GM20000 (cell line): ENCODE results near the gene FSCN2.

Experiments used
- DNase-seq: peaks from one replicate; pipeline ENCODE4 v3.0.0; 2012; ENCODE audit warnings: low spot score
- TF ChIP-seq, protein P1 (sequence below): IDR thresholded peaks from 2 replicates; pipeline ENCODE4 v1.5.1; 2012; ENCODE audit warnings: mild to moderate bottlenecking, control low read depth; ENCODE audit errors: extremely low read depth, missing control alignments

FSCN2 gene

DNA sequence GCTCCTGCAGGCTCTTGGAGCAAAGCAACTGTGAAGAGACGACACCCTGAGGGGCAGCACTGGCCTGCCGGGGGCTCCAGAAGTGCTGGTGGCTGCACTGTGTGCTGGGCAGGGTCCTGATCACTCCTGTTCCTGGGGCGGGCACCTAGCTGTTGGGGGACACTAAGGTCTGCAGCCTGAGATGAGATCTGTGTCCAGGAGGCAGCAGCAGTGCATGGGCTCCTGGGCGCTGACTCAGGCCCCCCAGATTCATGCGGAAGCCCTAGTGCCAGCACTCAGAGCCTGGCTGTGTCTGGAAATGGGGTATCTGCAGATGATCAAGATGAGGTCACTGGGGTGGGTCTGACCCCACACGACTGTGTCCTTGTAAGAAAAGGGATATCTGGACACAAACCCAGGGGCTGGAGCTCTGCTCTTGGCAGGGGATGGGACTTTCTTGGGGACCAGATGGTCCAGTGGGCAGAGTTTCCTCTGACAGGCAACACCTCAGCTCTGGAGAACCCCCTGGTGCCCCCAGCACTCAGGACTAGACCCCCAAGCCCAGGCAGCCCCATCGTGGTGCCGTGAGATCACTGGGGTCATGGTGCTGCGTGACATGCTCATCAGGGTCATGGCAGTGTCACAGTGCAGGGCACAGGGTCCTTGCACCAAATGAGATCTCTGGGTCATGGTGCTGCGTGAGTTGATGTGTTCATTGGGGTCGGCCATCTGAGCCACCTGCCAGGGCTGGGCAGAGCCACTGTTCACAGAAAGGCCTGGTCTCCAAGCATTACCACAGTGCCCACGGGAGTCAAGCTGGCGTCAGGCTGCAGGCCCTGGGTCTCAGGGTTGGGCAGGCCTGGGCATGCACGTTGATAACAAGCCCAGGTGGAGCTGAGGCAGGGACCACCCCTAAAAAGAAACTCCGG, 14.5 kb downstream of the FSCN2 start:
- no peak for DNase-seq
- TF ChIP-seq, protein P1, sequence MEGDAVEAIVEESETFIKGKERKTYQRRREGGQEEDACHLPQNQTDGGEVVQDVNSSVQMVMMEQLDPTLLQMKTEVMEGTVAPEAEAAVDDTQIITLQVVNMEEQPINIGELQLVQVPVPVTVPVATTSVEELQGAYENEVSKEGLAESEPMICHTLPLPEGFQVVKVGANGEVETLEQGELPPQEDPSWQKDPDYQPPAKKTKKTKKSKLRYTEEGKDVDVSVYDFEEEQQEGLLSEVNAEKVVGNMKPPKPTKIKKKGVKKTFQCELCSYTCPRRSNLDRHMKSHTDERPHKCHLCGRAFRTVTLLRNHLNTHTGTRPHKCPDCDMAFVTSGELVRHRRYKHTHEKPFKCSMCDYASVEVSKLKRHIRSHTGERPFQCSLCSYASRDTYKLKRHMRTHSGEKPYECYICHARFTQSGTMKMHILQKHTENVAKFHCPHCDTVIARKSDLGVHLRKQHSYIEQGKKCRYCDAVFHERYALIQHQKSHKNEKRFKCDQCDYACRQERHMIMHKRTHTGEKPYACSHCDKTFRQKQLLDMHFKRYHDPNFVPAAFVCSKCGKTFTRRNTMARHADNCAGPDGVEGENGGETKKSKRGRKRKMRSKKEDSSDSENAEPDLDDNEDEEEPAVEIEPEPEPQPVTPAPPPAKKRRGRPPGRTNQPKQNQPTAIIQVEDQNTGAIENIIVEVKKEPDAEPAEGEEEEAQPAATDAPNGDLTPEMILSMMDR = no peak

DNA sequence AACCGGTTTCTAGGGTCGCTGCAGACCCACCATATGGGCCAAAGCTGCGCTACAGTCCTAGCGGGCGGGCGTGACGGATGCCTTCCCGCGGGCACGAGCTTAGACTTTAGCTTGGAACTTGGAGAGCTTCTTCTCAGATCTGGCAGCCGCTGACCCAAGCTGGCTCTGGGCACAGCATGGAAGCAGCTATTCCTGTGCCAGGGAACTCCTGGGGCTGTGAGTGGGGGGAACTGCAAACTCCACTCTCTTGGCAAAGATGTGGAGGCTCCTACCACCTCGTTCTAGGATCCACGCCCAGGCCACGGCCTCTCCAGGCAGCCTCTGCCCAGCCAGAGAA, 15.1 kb downstream of the FSCN2 start:
- TF ChIP-seq, protein P1 = no peak
- DNase-seq = no peak

DNA sequence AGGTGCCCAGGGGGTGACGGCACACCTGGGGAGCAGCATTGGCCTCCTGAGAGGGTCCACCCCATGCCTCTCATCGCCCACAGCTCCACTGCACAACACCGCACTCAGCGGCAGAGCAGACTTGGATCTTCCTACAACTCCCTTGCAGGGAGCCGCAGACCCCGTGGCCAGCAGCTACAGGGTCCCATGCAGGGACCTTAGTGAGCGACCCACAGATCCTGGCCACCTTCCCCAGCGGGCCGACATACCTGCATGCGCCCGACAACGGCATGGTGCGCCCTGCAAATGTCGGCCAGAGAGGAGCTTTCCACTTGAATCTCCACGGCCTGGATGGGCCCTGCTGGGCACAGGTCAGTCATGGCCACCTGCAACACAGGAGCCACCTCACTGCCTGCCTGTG, 15.6 kb downstream of the FSCN2 start:
- no peak for DNase-seq
- TF ChIP-seq, protein P1 = no peak

DNA sequence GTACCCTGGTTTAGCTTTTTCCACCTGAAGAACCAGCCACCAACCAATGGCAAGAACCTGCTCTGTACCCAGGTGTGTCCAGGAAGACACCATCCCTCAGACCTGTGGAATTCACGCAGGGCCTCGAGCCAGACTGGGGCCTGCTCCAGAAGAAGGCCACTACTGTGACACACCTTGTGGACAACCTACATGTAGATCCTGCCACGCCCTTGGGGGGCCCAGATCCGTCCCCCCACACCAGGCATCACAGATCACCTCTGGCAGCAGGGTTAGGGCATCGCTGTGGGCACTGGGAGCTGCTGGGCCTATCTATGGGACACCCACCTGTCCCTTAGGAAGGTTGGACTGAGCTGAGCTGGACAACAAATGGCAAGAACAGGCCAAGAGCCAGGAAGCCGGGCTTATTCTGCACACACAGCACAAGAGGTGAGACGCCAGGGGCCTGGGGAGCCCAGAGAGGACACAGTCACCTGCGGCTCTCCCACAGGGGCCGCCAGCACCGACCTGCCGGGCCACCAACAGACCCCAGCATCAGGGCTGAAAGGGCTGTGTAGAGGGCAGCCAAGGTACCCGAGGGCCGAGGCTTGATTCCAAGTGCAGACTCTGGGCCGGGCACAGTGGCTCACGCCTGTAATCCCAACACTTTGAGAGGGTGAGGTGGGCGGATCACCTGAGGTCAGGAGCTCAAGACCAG, 16.3 kb downstream of the FSCN2 start:
- TF ChIP-seq, protein P1 = no peak
- DNase-seq = no peak

DNA sequence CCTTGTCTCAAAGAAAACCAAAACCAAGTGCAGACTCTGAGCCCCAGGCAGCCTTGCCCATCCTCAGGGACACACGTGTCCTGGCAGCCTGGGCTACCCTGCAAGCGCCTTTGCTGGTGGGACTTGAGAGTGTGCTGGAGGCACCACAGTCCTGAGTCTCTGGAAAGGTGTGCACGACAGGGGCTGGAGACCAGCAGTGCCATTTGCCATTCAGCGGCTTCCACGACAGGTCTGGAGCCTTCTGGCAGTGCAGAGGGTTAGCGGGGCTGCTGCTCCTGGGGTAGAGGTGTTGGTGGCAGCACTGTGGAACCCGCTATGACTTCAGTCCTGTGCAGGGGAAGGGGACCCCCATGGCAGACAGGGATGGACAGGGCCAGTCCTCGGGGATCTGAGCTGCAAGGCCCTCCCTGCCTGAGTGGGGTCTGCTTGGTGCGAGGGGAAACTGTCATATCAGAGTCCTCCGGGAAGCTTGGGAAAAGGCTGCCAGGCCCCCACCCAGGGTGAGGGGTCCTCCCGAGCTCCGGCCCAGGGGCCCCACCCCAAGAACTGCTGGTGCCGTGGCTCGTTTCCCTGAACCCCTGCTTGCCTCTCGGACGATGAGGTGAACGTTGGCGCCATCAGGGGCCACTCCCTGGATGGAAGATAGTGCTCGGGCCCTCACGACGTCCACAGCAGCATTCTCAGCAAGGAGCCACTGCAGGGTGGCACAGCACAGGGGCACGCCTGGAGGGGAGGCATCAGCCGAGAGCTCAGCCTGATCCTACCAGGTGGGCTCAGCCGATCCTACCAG, 17.2 kb downstream of the FSCN2 start:
- DNase-seq = no peak
- TF ChIP-seq, protein P1 = no peak

DNA sequence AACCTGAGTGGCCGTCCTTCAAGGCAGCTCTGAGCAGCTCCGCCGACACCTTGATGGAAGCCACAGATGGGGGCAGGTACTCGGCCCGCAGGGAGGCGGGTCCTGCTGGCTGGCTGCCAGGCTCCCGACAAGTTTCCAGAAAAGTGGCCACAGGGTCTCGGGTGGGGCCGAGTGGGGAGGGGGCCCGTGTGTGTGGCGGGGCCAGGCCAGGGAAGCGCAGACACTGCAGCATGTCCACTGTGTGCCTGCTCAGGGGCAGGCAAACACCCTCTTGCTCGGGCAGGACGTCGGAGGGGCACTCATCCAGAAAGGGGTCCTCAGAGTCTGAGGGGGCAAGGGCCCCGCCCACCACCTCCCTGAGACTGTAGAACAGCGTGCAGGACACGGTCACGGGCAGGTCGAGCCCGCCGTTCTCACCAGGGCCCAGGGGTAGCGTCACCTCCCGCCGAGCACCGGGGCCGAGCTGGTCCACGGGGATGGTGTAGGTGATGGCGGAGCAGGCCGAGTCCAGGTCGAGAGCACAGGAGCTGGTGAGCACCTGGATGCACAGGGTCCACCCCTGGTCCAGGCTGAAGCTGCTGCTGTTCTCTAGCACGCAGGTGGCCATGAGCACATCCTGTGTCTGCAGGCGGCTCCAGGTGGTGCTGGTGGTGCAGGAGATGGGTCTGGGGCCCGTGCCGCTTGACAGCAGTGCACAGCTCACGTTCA, 18.9 kb downstream of the FSCN2 start:
- DNase-seq = no peak
- TF ChIP-seq, protein P1 = no peak
